Esophagus squamous epithelium (tissue), 5 donors: Measurements from ENCODE around the gene SNAPC4. TPM values are rescaled to one million over a fixed set of nuclear protein-coding genes. Genes with fewer than 3 reads are reported as not detected.
"Not testable (repeated sequence)": the region's sequence is repeated elsewhere in the genome, so short reads cannot be mapped to it uniquely, and the experiment has no call there.

Experiments used
- DNase-seq: peaks from one replicate; lab custom pipeline; 2025; lab: John Stamatoyannopoulos, UW
- H3K27ac ChIP-seq, 4 donors: fragments of 200-600 bp; sonication (generic); one replicate each; pipeline ENCODE4 v1.5.1; 2016 to 2019; ENCODE audit warnings: mild to moderate bottlenecking in 1 of 4
- H3K27me3 ChIP-seq, 4 donors: fragments of 200-600 bp; sonication (generic); 1 replicate in 3 of 4; 2 replicates in 1 of 4; pipeline versions ENCODE4 v1.5.1 to v1.6.0; 2017 to 2021; ENCODE audit warnings: antibody characterized with exemption in 1 of 4
- H3K36me3 ChIP-seq, 3 donors: fragments of 200-600 bp; sonication (generic); one replicate each; pipeline ENCODE4 v1.5.1; 2016 to 2019
- H3K4me1 ChIP-seq, 3 donors: fragments of 200-600 bp; sonication (generic); one replicate each; pipeline ENCODE4 v1.5.1; 2017 to 2019
- H3K4me3 ChIP-seq, 4 donors: fragments of 200-600 bp; sonication (generic); 1 replicate in 3 of 4; 2 replicates in 1 of 4; pipeline ENCODE4 v1.5.1; 2016 to 2019; ENCODE audit warnings: mild to moderate bottlenecking in 2 of 4, moderate library complexity in 1 of 4
- H3K9me3 ChIP-seq, 3 donors: fragments of 200-600 bp; sonication (generic); one replicate each; pipeline ENCODE4 v1.5.1; 2016 to 2019
- POLR2A ChIP-seq, 4 donors: fragments of 450-650 bp; IDR thresholded peaks; one replicate each; pipeline ENCODE4 v1.6.1; 2017; ENCODE audit warnings: antibody characterized with exemption in 4 of 4, mild to moderate bottlenecking in 4 of 4, moderate library complexity in 3 of 4
- WGBS, 2 donors: methylation state at CpG; one replicate each; pipeline ENCODE4 v1.1.5; 2018; 5-methylcytosine and 5-hydroxymethylcytosine counted together
- intact Hi-C: fragments of 100-400 bp; cut with DNase I; formaldehyde crosslinking; loops from one replicate; pipeline ENCODE4 v1.15.0; 2022
- total RNA-seq, 4 donors: library from RNA; depleted of rRNA; stranded (reverse); fragments of >200 nt; gene quantifications; one replicate each; pipeline ENCODE4 v1.1.0, GENCODE V29; 2016
- TF ChIP-seq, protein P1 (sequence below), 6 experiments: fragments of 450-650 bp in 4 of 6; fragments of 200-600 bp in 2 of 6; sonication (generic) in 2 of 6; IDR thresholded peaks; one replicate each; pipeline ENCODE4 v1.5.1; 2016 to 2019; ENCODE audit warnings: antibody characterized with exemption in 6 of 6, mild to moderate bottlenecking in 4 of 6, moderate library complexity in 4 of 6
- donor health status: DM: yes; HTN: yes; CAD: no.

Gene SNAPC4
- total RNA-seq, 4 donors from 2014 or later = 2.6 to 5.1 (median 4.5) TPM

DNA sequence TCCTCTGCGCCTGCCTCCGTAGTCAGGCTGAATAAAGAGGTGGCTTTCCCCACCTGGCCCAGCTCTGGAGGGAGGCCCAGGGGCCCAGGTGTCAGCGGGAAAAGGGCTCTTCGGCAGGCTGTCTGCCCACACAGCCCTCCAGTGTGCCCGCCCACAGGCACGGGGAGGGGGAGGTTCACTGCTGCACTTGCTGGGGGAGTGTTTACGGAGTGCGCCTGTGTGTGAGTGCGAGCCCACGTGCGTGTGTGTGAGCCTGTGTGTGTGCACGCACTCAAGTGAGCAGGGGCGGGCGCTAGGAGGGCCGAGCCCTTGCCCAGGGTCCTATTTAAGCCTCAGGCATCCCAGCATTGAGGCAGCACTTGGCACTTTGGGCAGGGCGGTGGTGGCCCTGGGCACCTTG is 47.3 kb downstream of the SNAPC4 start:
- DNase-seq = no peak
- intact Hi-C loops = no loop called here
- Histone ChIP-seq H3K4me3 (peak overlapping the region in 2 of 4 donors; percentile 17 to 35), H3K4me1 (peaks cover 0 to 23% (median 3%) of the 10 kb centered on the region in 3 donors), H3K27ac (no peak overlapping the region), H3K9me3 (no peaks in the 10 kb centered on the region), H3K36me3 (peaks cover 0 to 31% (median 0%) of the 10 kb centered on the region in 3 donors), H3K27me3 (no peaks in the 10 kb centered on the region)
- TF ChIP-seq, protein P1, sequence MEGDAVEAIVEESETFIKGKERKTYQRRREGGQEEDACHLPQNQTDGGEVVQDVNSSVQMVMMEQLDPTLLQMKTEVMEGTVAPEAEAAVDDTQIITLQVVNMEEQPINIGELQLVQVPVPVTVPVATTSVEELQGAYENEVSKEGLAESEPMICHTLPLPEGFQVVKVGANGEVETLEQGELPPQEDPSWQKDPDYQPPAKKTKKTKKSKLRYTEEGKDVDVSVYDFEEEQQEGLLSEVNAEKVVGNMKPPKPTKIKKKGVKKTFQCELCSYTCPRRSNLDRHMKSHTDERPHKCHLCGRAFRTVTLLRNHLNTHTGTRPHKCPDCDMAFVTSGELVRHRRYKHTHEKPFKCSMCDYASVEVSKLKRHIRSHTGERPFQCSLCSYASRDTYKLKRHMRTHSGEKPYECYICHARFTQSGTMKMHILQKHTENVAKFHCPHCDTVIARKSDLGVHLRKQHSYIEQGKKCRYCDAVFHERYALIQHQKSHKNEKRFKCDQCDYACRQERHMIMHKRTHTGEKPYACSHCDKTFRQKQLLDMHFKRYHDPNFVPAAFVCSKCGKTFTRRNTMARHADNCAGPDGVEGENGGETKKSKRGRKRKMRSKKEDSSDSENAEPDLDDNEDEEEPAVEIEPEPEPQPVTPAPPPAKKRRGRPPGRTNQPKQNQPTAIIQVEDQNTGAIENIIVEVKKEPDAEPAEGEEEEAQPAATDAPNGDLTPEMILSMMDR (IDR thresholded peaks at IDR 0.05) = no peak
- no peak for TF ChIP-seq POLR2A (IDR thresholded peaks at IDR 0.05)
- 60 to 80% methylated on average over 1 to 2 of the region's 16 CpGs for WGBS, 2 donors

DNA sequence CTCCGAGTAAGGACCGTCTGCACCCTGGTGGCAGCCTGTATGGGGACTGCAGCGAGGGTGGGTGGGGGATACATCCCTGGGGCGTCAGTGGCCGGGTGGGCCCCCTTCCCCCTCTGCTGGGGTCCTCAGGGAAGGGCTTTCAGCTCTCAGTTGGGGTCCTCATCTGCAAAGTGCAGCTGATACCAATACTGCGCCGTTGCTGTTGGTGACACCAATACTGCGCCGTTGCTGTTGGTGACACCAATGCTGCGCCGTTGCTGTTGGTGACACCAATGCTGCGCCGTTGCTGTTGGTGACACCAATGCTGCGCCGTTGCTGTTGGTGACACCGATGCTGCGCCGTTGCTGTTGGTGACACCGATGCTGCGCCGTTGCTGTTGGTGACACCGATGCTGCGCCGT is 48.1 kb downstream of the SNAPC4 start:
- DNase-seq, H3K27me3 ChIP-seq, H3K9me3 ChIP-seq, H3K27ac ChIP-seq, intact Hi-C loops: not testable (repeated sequence)
- H3K4me1 ChIP-seq = peaks cover 0 to 23% (median 3%) of the 10 kb centered on the region in 3 donors
- WGBS, 2 donors = 91% methylated on average over 10 of the region's 24 CpGs; no CpG with 5 or more reads in 1 of the 2 donors
- peak overlapping the region in 2 of 4 donors; percentile 18 to 34 for H3K4me3 ChIP-seq
- peaks cover 0 to 23% (median 0%) of the 10 kb centered on the region in 3 donors for H3K36me3 ChIP-seq

DNA sequence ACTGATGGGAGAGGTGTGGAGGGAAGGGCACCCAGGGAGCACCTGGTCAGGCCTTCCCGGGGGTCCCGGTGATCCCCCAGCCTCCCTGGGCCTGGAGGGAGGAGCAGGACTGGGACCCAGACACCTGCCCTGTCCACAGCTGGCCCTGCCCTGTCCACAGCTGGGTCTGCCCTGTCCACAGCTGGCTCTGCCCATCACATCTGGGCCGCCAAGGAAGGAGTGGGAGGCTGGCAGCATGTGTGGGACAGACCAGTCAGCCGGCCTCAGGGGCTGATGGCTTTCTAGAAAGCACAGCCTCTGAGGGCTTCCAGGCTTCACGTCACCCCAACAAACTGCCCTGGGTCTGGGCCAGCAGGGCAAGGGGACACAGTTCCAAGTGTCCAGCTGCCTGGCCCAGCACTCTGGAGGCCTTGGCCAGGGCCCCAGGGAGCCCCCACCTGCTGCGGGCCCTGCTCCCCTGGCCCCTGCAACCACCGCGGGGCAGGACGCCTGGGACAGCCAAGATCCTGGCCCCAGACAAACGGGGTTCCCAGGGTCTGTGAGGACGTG is 48.6 kb downstream of the SNAPC4 start:
- intact Hi-C loops = no loop called here
- WGBS, 2 donors = 100% methylated on average over 2 of the region's 11 CpGs; no CpG with 5 or more reads in 1 of the 2 donors

More for the DNA sequence above, 48.6 kb downstream of the SNAPC4 start:
- no peak for TF ChIP-seq POLR2A (IDR thresholded peaks at IDR 0.05)
- TF ChIP-seq, protein P1 (IDR thresholded peaks at IDR 0.05) = no peak
- peak overlapping the region in 2 of 4 donors; percentile 18 to 34 for H3K4me3 ChIP-seq
- no peaks in the 10 kb centered on the region for H3K9me3 ChIP-seq
- no peak for DNase-seq
- H3K36me3 ChIP-seq = peaks cover 0 to 19% (median 0%) of the 10 kb centered on the region in 3 donors
- peaks cover under 1 to 28% (median 3%) of the 10 kb centered on the region in 3 donors for H3K4me1 ChIP-seq
- H3K27me3 ChIP-seq = peaks cover 0 to 2% (median 0%) of the 10 kb centered on the region in 4 donors
- no peak overlapping the region for H3K27ac ChIP-seq

Other genes starting within 250 kb of the SNAPC4 start
- gene LHX3, start 195.0 kb downstream of the SNAPC4 start, total RNA-seq = not detected
- 1 to 10 TPM; 2.9 to 7.1 (median 5.5) TPM for gene QSOX2, start 154.4 kb downstream of the SNAPC4 start, total RNA-seq
- not detected for gene CCDC187, start 96.1 kb downstream of the SNAPC4 start, total RNA-seq
- 1 to 10 TPM in 3 of 4 donors, under 1 TPM in 1; 0.72 to 8.2 (median 1.9) TPM for gene GPSM1, start 72.6 kb downstream of the SNAPC4 start, total RNA-seq
- 10 to 100 TPM in 3 of 4 donors, 1 to 10 TPM in 1; 1.8 to 31.1 (median 19.7) TPM for gene DNLZ, start 36.4 kb downstream of the SNAPC4 start, total RNA-seq
- gene CARD9, start 26.5 kb downstream of the SNAPC4 start, total RNA-seq = 1 to 10 TPM in 2 of 4 donors, under 1 TPM in 2; 0.57 to 1.1 (median 1.0) TPM
- gene ENTR1, start 10.4 kb upstream of the SNAPC4 start, total RNA-seq = 10 to 100 TPM; 24.3 to 31.9 (median 28.2) TPM
- 10 to 100 TPM; 29.4 to 38.7 (median 33.5) TPM for gene PMPCA, start 10.5 kb upstream of the SNAPC4 start, total RNA-seq
- gene INPP5E, start 39.7 kb upstream of the SNAPC4 start, total RNA-seq = 1 to 10 TPM; 6.2 to 7.8 (median 7.5) TPM
- 10 to 100 TPM; 31.2 to 49.1 (median 38.6) TPM for gene SEC16A, start 82.9 kb upstream of the SNAPC4 start, total RNA-seq
- gene NOTCH1, start 145.9 kb upstream of the SNAPC4 start, total RNA-seq = 10 to 100 TPM; 32.0 to 40.8 (median 36.2) TPM